Daoy (cell line): ENCODE data around the gene SNRNP27. TPM values are rescaled to one million over a fixed set of nuclear protein-coding genes. Genes with fewer than 3 reads are reported as not detected.
"Not testable (repeated sequence)": the region's sequence is repeated elsewhere in the genome, so short reads cannot be mapped to it uniquely, and the experiment has no call there.

Experiments used
- DNase-seq: peaks from one replicate; pipeline ENCODE4 v3.0.0-alpha.2; 2015; ENCODE audit warnings: low read depth
- total RNA-seq: library from RNA; depleted of rRNA; stranded (reverse); fragments of >200 nt; shearing (Covaris generic); gene quantifications from 2 replicates; pipeline ENCODE4 v1.2.3, GENCODE V29; 2014; rRNA removed

SNRNP27 gene
- total RNA-seq, 1 experiment from 2014 or later: 103 TPM

- peak; percentile 82 for DNase-seq
Observed at GRCh38 chr2:69946351-69947324, 52.9 kb downstream of the SNRNP27 start.

- no peak for DNase-seq
Observed at GRCh38 chr2:69947325-69947931, 53.7 kb downstream of the SNRNP27 start.

- DNase-seq: no peak
Observed at GRCh38 chr2:69948032-69948962, 54.5 kb downstream of the SNRNP27 start.

- no peak for DNase-seq
Observed at GRCh38 chr2:69948963-69949645, 55.3 kb downstream of the SNRNP27 start.

GRCh38 chr2:69950241-69950640, 56.5 kb downstream of the SNRNP27 start:
- DNase-seq: no peak

- DNase-seq: not testable (repeated sequence)
Observed at GRCh38 chr2:69950671-69951070, 56.9 kb downstream of the SNRNP27 start.

- DNase-seq: no peak
Observed at GRCh38 chr2:69952336-69953115, 58.8 kb downstream of the SNRNP27 start.

GRCh38 chr2:69954084-69954483, 60.3 kb downstream of the SNRNP27 start:
- no peak for DNase-seq

Other genes starting within 250 kb of the SNRNP27 start
- 3.7 and 7.0 TPM in 2 replicates for gene ANXA4, start 151.8 kb upstream of the SNRNP27 start, total RNA-seq
- gene GMCL1, start 64.3 kb upstream of the SNRNP27 start, total RNA-seq: 6.1 and 6.9 TPM in 2 replicates
- gene MXD1, start 21.2 kb downstream of the SNRNP27 start, total RNA-seq: 1.5 and 4.7 TPM in 2 replicates
- gene ASPRV1, start 67.7 kb downstream of the SNRNP27 start, total RNA-seq: 0.80 and 1.2 TPM in 2 replicates
- gene PCBP1, start 193.5 kb downstream of the SNRNP27 start, total RNA-seq: 20.2 and 22.1 TPM in 2 replicates